IMR-90 (cell line): ENCODE data around the gene SPAG4. TPM values are rescaled to one million over a fixed set of nuclear protein-coding genes. Genes with fewer than 3 reads are reported as not detected.

Experiments used
- ATAC-seq: fragments of 200-7000 bp; cut with Tn5 transposase; 2 replicates; pipeline ENCODE4 v1.9.1; 2020; ENCODE audit warnings: low read depth, mild to moderate bottlenecking, moderate library complexity
- BruUV-seq: library from RNA; stranded (reverse); fragments of 400-500 nt; replicated peaks from 2 replicates; lab custom pipeline; 2021; lab: Mats Ljungman, UMichigan
- CTCF ChIA-PET: fragments of 300-600 bp; formaldehyde crosslinking; extraction: SDS; loops from one replicate; lab custom pipeline; 2021; ENCODE audit warnings: antibody characterized with exemption; lab: Yijun Ruan, JAX
- POLR2A ChIA-PET: fragments of 300-600 bp; sonication (Branson Sonifier 250); formaldehyde crosslinking; loops from one replicate; lab custom pipeline; 2022; ENCODE audit warnings: antibody characterized with exemption; ENCODE audit not compliant: unreplicated experiment; lab: Charles Lee
- DNase-seq: peaks from one replicate; pipeline ENCODE4 v3.0.0; 2013
- H2AFZ ChIP-seq: replicated peaks from 2 replicates; pipeline ENCODE3; 2013; ENCODE audit warnings: low read length, mild to moderate bottlenecking; ENCODE audit not compliant: poor library complexity
- H2AK5ac ChIP-seq: 2 replicates; pipeline ENCODE4 v1.6.1; 2013; ENCODE audit warnings: low read depth, low read length, inconsistent platforms
- H2AK9ac ChIP-seq: replicated peaks from 2 replicates; pipeline ENCODE3; 2013; ENCODE audit warnings: mild to moderate bottlenecking, low read depth, low read length, moderate library complexity; ENCODE audit not compliant: poor library complexity
- H2BK120ac ChIP-seq: 2 replicates; pipeline ENCODE4 v1.6.1; 2013; ENCODE audit warnings: low read depth, low read length, inconsistent platforms
- H2BK15ac ChIP-seq: 3 replicates; pipeline ENCODE4 v1.6.1; 2013; ENCODE audit warnings: low read depth, low read length, inconsistent platforms
- H2BK20ac ChIP-seq: 2 replicates; pipeline ENCODE4 v1.6.1; 2013; ENCODE audit warnings: low read depth, mild to moderate bottlenecking, inconsistent platforms, low read length, moderate library complexity
- H2BK5ac ChIP-seq: 2 replicates; pipeline ENCODE4 v1.6.1; 2013; ENCODE audit warnings: mild to moderate bottlenecking, low read depth, low read length, inconsistent platforms; ENCODE audit not compliant: poor library complexity, severe bottlenecking
- H3K14ac ChIP-seq: replicated peaks from 2 replicates; pipeline ENCODE4 v1.6.1; 2013; ENCODE audit warnings: low read depth, low read length, inconsistent platforms
- H3K18ac ChIP-seq: 2 replicates; pipeline ENCODE4 v1.6.1; 2013; ENCODE audit warnings: low read depth, low read length, control low read depth
- H3K23ac ChIP-seq: 2 replicates; pipeline ENCODE4 v1.6.1; 2013; ENCODE audit warnings: low read depth, low read length, inconsistent platforms
- H3K27ac ChIP-seq: 2 replicates; pipeline ENCODE4 v1.5.1; 2013; ENCODE audit warnings: mild to moderate bottlenecking, control low read depth, low read length; ENCODE audit not compliant: insufficient read depth
- H3K27me3 ChIP-seq: 2 replicates; pipeline ENCODE4 v1.6.1; 2013; ENCODE audit warnings: low read length; ENCODE audit not compliant: control insufficient read depth, insufficient read depth
- H3K36me3 ChIP-seq: 2 replicates; pipeline ENCODE4 v1.6.1; 2013; ENCODE audit warnings: low read length, mixed read lengths; ENCODE audit not compliant: control insufficient read depth, insufficient read depth
- H3K4ac ChIP-seq: 2 replicates; pipeline ENCODE4 v1.6.1; 2013; ENCODE audit warnings: low read depth, low read length, inconsistent platforms
- H3K4me1 ChIP-seq: 2 replicates; pipeline ENCODE4 v1.6.1; 2013; ENCODE audit warnings: low read length, mixed read lengths; ENCODE audit not compliant: control insufficient read depth, insufficient read depth
- H3K4me2 ChIP-seq: 2 replicates; pipeline ENCODE4 v1.6.1; 2013; ENCODE audit warnings: low read depth, mild to moderate bottlenecking, control low read depth, low read length, moderate library complexity
- H3K4me3 ChIP-seq: 2 replicates; pipeline ENCODE4 v1.5.1; 2013; ENCODE audit warnings: low read depth, mild to moderate bottlenecking, control low read depth, low read length, moderate library complexity; ENCODE audit not compliant: insufficient read depth
- H3K56ac ChIP-seq: 2 replicates; pipeline ENCODE4 v1.6.1; 2013; ENCODE audit warnings: low read length, inconsistent platforms; ENCODE audit not compliant: insufficient read depth; ENCODE audit errors: extremely low read depth
- H3K79me1 ChIP-seq, 2 experiments: 2 replicates each; pipeline ENCODE4 v1.6.1; 2013; ENCODE audit warnings: low read length in 2 of 2, inconsistent platforms in 1 of 2, low read depth in 1 of 2
- H3K9ac ChIP-seq: 2 replicates; pipeline ENCODE4 v1.6.1; 2013; ENCODE audit warnings: low read depth, low read length, control low read depth
- H3K9me1 ChIP-seq: 2 replicates; pipeline ENCODE4 v1.6.1; 2013; ENCODE audit warnings: low read length, inconsistent platforms; ENCODE audit not compliant: insufficient read depth
- H3K9me3 ChIP-seq: 2 replicates; pipeline ENCODE4 v1.6.1; 2013; ENCODE audit warnings: low read length; ENCODE audit not compliant: control insufficient read depth, insufficient read depth
- H4K20me1 ChIP-seq: 2 replicates; pipeline ENCODE4 v1.6.1; 2013; ENCODE audit warnings: low read length, inconsistent platforms; ENCODE audit not compliant: insufficient read depth
- H4K5ac ChIP-seq: 2 replicates; pipeline ENCODE4 v1.6.1; 2013; ENCODE audit warnings: mild to moderate bottlenecking, low read depth, low read length, control low read depth
- H4K8ac ChIP-seq, 2 experiments: 2 replicates each; pipeline ENCODE4 v1.6.1; 2013; ENCODE audit warnings: low read depth in 2 of 2, low read length in 2 of 2, control low read depth in 1 of 2, inconsistent platforms in 1 of 2
- H4K91ac ChIP-seq: 2 replicates; pipeline ENCODE4 v1.6.1; 2013; ENCODE audit warnings: low read depth, low read length, inconsistent platforms; ENCODE audit not compliant: insufficient read depth
- BHLHE40 ChIP-seq: fragments of 150-350 bp; IDR thresholded peaks from 2 replicates; pipeline ENCODE4 v1.6.1; 2016; ENCODE audit warnings: mild to moderate bottlenecking, low read depth, low read length
- CEBPB ChIP-seq: IDR thresholded peaks from 2 replicates; pipeline ENCODE4 v1.6.1; 2012; ENCODE audit warnings: low read depth, low read length, improper control_type of control experiment
- CHD1 ChIP-seq: IDR thresholded peaks from 2 replicates; pipeline ENCODE4 v1.6.1; 2012; ENCODE audit warnings: low read depth, low read length, improper control_type of control experiment
- FOS ChIP-seq: fragments of 150-350 bp; IDR thresholded peaks from 2 replicates; pipeline ENCODE4 v1.6.1; 2016; ENCODE audit warnings: low read depth, low read length
- MAFK ChIP-seq: IDR thresholded peaks from 2 replicates; pipeline ENCODE4 v1.6.1; 2012; ENCODE audit warnings: low read depth, low read length, improper control_type of control experiment
- MAZ ChIP-seq: IDR thresholded peaks from 2 replicates; pipeline ENCODE4 v1.6.1; 2012; ENCODE audit warnings: low read depth, mild to moderate bottlenecking, low read length, improper control_type of control experiment, moderate library complexity, borderline replicate concordance
- MXI1 ChIP-seq: IDR thresholded peaks from 2 replicates; pipeline ENCODE4 v1.6.1; 2012; ENCODE audit warnings: low read depth, mild to moderate bottlenecking, low read length, moderate library complexity, borderline replicate concordance
- NFE2L2 ChIP-seq: fragments of 150-350 bp; IDR thresholded peaks from 2 replicates; pipeline ENCODE4 v1.6.1; 2016; ENCODE audit warnings: low read depth, mild to moderate bottlenecking, low read length
- POLR2A ChIP-seq: IDR thresholded peaks from 2 replicates; pipeline ENCODE4 v1.6.1; 2012; ENCODE audit warnings: mild to moderate bottlenecking, low read depth, low read length
- RAD21 ChIP-seq: IDR thresholded peaks from 2 replicates; pipeline ENCODE4 v1.6.1; 2012; ENCODE audit warnings: low read length, improper control_type of control experiment
- RCOR1 ChIP-seq: IDR thresholded peaks from 2 replicates; pipeline ENCODE4 v1.6.1; 2012; ENCODE audit warnings: mild to moderate bottlenecking, low read length, improper control_type of control experiment; ENCODE audit not compliant: insufficient replicate concordance
- RFX5 ChIP-seq: IDR thresholded peaks from 2 replicates; pipeline ENCODE4 v1.8.0; 2012; ENCODE audit warnings: low read depth, mild to moderate bottlenecking, low read length, moderate library complexity
- SMC3 ChIP-seq: fragments of 150-350 bp; IDR thresholded peaks from 2 replicates; pipeline ENCODE4 v1.6.1; 2016; ENCODE audit warnings: low read depth, mild to moderate bottlenecking, antibody characterized with exemption, low read length, moderate library complexity
- WGBS, 2 experiments: methylation state at CpG; one replicate each; pipeline versions ENCODE4 v1.1.5 to v1.1.7; 2013; ENCODE audit warnings: missing lambda C conversion rate in 2 of 2; ENCODE audit not compliant: insufficient read length in 1 of 2; ENCODE audit errors: extremely low coverage in 2 of 2; 5-methylcytosine and 5-hydroxymethylcytosine counted together
- dilution Hi-C: fragments of 300-500 bp; cut with HindIII; formaldehyde crosslinking; loops from one replicate; pipeline ENCODE4 v1.14.3; 2018; ENCODE audit warnings: low sequenced_read_pairs; ENCODE audit not compliant: unreplicated experiment
- in situ Hi-C: fragments of 300-500 bp; cut with MboI; formaldehyde crosslinking; loops from 3 replicates; pipeline ENCODE4 v1.14.3; 2019; ENCODE audit warnings: low sequenced_read_pairs, inconsistent platforms, mixed read lengths
- intact Hi-C: fragments of 100-400 bp; cut with micrococcal nuclease; formaldehyde crosslinking; loops from 2 replicates; pipeline ENCODE4 v1.10.0; 2022
- polyA plus RNA-seq, 3 experiments: library from polyadenylated mRNA; depleted of rRNA; stranded (reverse); fragments of >200 nt; gene quantifications; 2 replicates each; pipeline ENCODE4 v1.2.3, GENCODE V29; 2012; ENCODE audit warnings: low replicate concordance in 1 of 3
- total RNA-seq: library from RNA; depleted of rRNA; stranded (reverse); fragments of >200 nt; gene quantifications from 2 replicates; pipeline ENCODE4 v1.2.3, GENCODE V29; 2012
- TF ChIP-seq, protein P1 (sequence below): fragments of 150-350 bp; IDR thresholded peaks from 2 replicates; pipeline ENCODE4 v1.6.1; 2017; ENCODE audit warnings: mild to moderate bottlenecking, antibody characterized with exemption, low read length, low read depth
- TF ChIP-seq, protein P2 (sequence below): fragments of 150-350 bp; IDR thresholded peaks from 2 replicates; pipeline ENCODE4 v1.6.1; 2016; ENCODE audit warnings: low read depth, mild to moderate bottlenecking, low read length, moderate library complexity, borderline replicate concordance
- TF ChIP-seq, protein P3 (sequence below): conservative IDR thresholded peaks from 2 replicates; pipeline ENCODE4 v1.5.1; 2012; ENCODE audit warnings: mild to moderate bottlenecking, low read depth, low read length, improper control_type of control experiment

Gene SPAG4
- total and polyA plus RNA-seq, 2 of the 4 experiments (the other 2 are of a cell fraction), result 1.8 to 5.5 TPM

DNA sequence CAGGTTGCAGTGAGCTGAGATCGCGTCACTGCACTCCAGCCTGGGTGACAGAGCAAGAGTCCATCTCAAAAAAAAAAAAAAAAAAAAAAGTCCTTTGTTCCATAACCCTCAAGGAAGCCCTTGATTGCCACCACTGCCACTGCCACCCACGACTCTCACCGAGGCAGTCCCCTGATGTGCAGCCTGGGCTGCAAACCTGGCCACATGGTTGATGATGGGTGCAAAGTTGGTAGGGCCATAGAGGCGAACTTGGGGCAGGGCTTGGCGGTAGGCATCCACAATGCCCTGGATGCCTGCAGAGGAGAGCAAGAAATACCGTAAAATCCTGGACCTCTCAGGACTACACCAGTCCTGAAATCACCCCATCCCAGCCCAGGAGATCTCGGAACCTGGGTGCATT, 11.5 kb downstream of the SPAG4 start:
- H3K56ac ChIP-seq, result no peak overlapping the region
- H2AK5ac ChIP-seq, result no peak overlapping the region
- H3K4me3 ChIP-seq, result no peak overlapping the region
- no peak for TF ChIP-seq MAZ
- TF ChIP-seq, protein P1, sequence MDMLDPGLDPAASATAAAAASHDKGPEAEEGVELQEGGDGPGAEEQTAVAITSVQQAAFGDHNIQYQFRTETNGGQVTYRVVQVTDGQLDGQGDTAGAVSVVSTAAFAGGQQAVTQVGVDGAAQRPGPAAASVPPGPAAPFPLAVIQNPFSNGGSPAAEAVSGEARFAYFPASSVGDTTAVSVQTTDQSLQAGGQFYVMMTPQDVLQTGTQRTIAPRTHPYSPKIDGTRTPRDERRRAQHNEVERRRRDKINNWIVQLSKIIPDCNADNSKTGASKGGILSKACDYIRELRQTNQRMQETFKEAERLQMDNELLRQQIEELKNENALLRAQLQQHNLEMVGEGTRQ, result no peak
- TF ChIP-seq NFE2L2, result no peak
- no peak for TF ChIP-seq MXI1
- TF ChIP-seq FOS, result no peak
- no peak for TF ChIP-seq RFX5
- TF ChIP-seq CEBPB, result no peak
- TF ChIP-seq POLR2A, result no peak
- no peak for TF ChIP-seq RCOR1
- TF ChIP-seq, protein P2, sequence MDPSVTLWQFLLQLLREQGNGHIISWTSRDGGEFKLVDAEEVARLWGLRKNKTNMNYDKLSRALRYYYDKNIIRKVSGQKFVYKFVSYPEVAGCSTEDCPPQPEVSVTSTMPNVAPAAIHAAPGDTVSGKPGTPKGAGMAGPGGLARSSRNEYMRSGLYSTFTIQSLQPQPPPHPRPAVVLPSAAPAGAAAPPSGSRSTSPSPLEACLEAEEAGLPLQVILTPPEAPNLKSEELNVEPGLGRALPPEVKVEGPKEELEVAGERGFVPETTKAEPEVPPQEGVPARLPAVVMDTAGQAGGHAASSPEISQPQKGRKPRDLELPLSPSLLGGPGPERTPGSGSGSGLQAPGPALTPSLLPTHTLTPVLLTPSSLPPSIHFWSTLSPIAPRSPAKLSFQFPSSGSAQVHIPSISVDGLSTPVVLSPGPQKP, result no peak
- no peak for TF ChIP-seq BHLHE40
- no peak for TF ChIP-seq MAFK
- TF ChIP-seq SMC3, result no peak
- TF ChIP-seq, protein P3, sequence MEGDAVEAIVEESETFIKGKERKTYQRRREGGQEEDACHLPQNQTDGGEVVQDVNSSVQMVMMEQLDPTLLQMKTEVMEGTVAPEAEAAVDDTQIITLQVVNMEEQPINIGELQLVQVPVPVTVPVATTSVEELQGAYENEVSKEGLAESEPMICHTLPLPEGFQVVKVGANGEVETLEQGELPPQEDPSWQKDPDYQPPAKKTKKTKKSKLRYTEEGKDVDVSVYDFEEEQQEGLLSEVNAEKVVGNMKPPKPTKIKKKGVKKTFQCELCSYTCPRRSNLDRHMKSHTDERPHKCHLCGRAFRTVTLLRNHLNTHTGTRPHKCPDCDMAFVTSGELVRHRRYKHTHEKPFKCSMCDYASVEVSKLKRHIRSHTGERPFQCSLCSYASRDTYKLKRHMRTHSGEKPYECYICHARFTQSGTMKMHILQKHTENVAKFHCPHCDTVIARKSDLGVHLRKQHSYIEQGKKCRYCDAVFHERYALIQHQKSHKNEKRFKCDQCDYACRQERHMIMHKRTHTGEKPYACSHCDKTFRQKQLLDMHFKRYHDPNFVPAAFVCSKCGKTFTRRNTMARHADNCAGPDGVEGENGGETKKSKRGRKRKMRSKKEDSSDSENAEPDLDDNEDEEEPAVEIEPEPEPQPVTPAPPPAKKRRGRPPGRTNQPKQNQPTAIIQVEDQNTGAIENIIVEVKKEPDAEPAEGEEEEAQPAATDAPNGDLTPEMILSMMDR, result no peak
- TF ChIP-seq RAD21, result no peak
- no peak for TF ChIP-seq CHD1
- H4K20me1 ChIP-seq, result peaks cover 14% of the 10 kb centered on the region
- dilution Hi-C loops, result no loop called here
- H3K79me1 ChIP-seq, result peaks cover 11 to 33% of the 10 kb centered on the region in 2 experiments
- H2BK120ac ChIP-seq, result no peak overlapping the region
- no peak overlapping the region for H3K18ac ChIP-seq
- H3K36me3 ChIP-seq, result peaks cover 47% of the 10 kb centered on the region
- H3K27ac ChIP-seq, result no peak overlapping the region
- H2BK20ac ChIP-seq, result no peak overlapping the region
- POLR2A ChIA-PET, result no interaction called here
- ATAC-seq (no peak), DNase-seq (no peak)
- H3K9me1 ChIP-seq, result peaks cover 13% of the 10 kb centered on the region
- no peak overlapping the region for H3K4me2 ChIP-seq
- no peak overlapping the region for H3K14ac ChIP-seq
- in situ Hi-C loops, result no loop called here
- H3K4me1 ChIP-seq, result no peaks in the 10 kb centered on the region; the same call in 1 of the 2 replicates
- H3K23ac ChIP-seq, result no peak overlapping the region
- intact Hi-C loops, result no loop called here
- no peak overlapping the region for H4K5ac ChIP-seq
- H4K8ac ChIP-seq, result no peak overlapping the region
- H3K9me3 ChIP-seq, result no peaks in the 10 kb centered on the region
- WGBS, 2 experiments, result no CpG with 5 or more reads among the region's 8 CpGs
- no peak overlapping the region for H2BK5ac ChIP-seq
- CTCF ChIA-PET, result no interaction called here
- no peak overlapping the region for H2BK15ac ChIP-seq
- H2AK9ac ChIP-seq, result peak overlapping the region; percentile 44
- H2AFZ ChIP-seq, result no peak overlapping the region
- no peaks in the 10 kb centered on the region for H3K27me3 ChIP-seq
- no peak overlapping the region for H4K91ac ChIP-seq
- BruUV-seq, result no TSS peak
- H3K9ac ChIP-seq, result no peak overlapping the region
- no peak overlapping the region for H3K4ac ChIP-seq
